ENCODE results near the gene VSIG2. TPM values are rescaled to one million over a fixed set of nuclear protein-coding genes. Genes with fewer than 3 reads are reported as not detected.
A peak's percentile ranks its signal among the peaks of the same experiment; 100 is the strongest.

Gene VSIG2
- total RNA-seq, 1 experiment from 2014 or later: not detected

GRCh38 chr11:124742555-124742954 lies 9.5 kb downstream of the VSIG2 start:
- ChIA-PET CTCF (interaction anchor here (0.5 to 0.6 kb wide), 3 partner anchors 21 to 565 kb away, joined by 3 to 4 read pairs (median 3); no protein-coding TSS in a partner anchor), POLR2A (no interaction called here)
- no peak for DNase-seq
- Mint-ChIP-seq H3K27me3 (ENCODE audit: insufficient read depth, unreplicated experiment) (peaks cover 20% of the 10 kb centered on the region), H3K4me1 (ENCODE audit: low read depth, unreplicated experiment) (peaks cover 6% of the 10 kb centered on the region), H3K4me3 (ENCODE audit: unreplicated experiment) (no peak overlapping the region), H3K36me3 (ENCODE audit: insufficient read depth, unreplicated experiment) (peaks cover 9% of the 10 kb centered on the region), H3K27ac (ENCODE audit: unreplicated experiment) (no peak overlapping the region), H3K9me3 (ENCODE audit: unreplicated experiment) (no peaks in the 10 kb centered on the region)
- H3K36me3 ChIP-seq (ENCODE audit: control insufficient read depth, insufficient read depth, low read length): no peaks in the 10 kb centered on the region
- peaks cover 12% of the 10 kb centered on the region for H3K4me1 ChIP-seq
- H3K27me3 ChIP-seq (replicated peaks; ENCODE audit: control insufficient read depth, insufficient read depth, low read length): peaks cover 8% of the 10 kb centered on the region
- no TSS peak for BruUV-seq (replicated peaks)
- intact Hi-C loops (cut with micrococcal nuclease; ENCODE audit: unreplicated experiment): no loop called here
- no peak overlapping the region for H3K4me3 ChIP-seq (ENCODE audit: low read depth, low read length)
- no peak for TF ChIP-seq CTCF (IDR thresholded peaks at IDR 0.05; ENCODE audit: insufficient read depth in 1 of 2, low read depth in 1 of 2, low read length in 1 of 2, severe bottlenecking in 1 of 2, unreplicated experiment in 1 of 2)
- no peaks in the 10 kb centered on the region for H3K9me3 ChIP-seq

GRCh38 chr11:124740277-124740882 lies 11.7 kb downstream of the VSIG2 start:
- peak in 1 of 2 experiments; percentile 61 for DNase-seq
- intact Hi-C loops (cut with micrococcal nuclease; ENCODE audit: unreplicated experiment): loop anchor here (1.0 kb wide), 1 partner anchor 71 kb away; no protein-coding TSS in a partner anchor
- Histone ChIP-seq H3K36me3 (ENCODE audit: control insufficient read depth, insufficient read depth, low read length) (no peaks in the 10 kb centered on the region), H3K27me3 (replicated peaks; ENCODE audit: control insufficient read depth, insufficient read depth, low read length) (peaks cover 8% of the 10 kb centered on the region), H3K4me1 (peaks cover 6% of the 10 kb centered on the region), H3K4me3 (ENCODE audit: low read depth, low read length) (peak overlapping the region; percentile 62), H3K9me3 (no peaks in the 10 kb centered on the region)
- TF ChIP-seq CTCF (IDR thresholded peaks at IDR 0.05; ENCODE audit: insufficient read depth in 1 of 2, low read depth in 1 of 2, low read length in 1 of 2, severe bottlenecking in 1 of 2, unreplicated experiment in 1 of 2): peak; percentile 49 to 61
- peaks cover 35% of the 10 kb centered on the region for H3K27me3 Mint-ChIP-seq (ENCODE audit: insufficient read depth, unreplicated experiment)
- ChIA-PET CTCF (interaction anchor here (0.7 to 2.1 kb wide), 10 partner anchors 14 to 136 kb away, joined by 3 to 12 read pairs (median 8); no protein-coding TSS in a partner anchor), POLR2A (interaction anchor here (0.6 kb wide), 1 partner anchor 67 kb away, joined by 4 read pairs; the partner anchor contains the start of genes SIAE and SPA17)
- H3K9me3 Mint-ChIP-seq (ENCODE audit: unreplicated experiment): no peaks in the 10 kb centered on the region
- H3K27ac Mint-ChIP-seq (ENCODE audit: unreplicated experiment): no peak overlapping the region
- BruUV-seq (replicated peaks): no TSS peak
- peaks cover 4% of the 10 kb centered on the region for H3K36me3 Mint-ChIP-seq (ENCODE audit: insufficient read depth, unreplicated experiment)
- H3K4me3 Mint-ChIP-seq (ENCODE audit: unreplicated experiment): peak overlapping the region; percentile 65
- H3K4me1 Mint-ChIP-seq (ENCODE audit: low read depth, unreplicated experiment): peaks cover 6% of the 10 kb centered on the region

GRCh38 chr11:124739479-124740276 lies 12.4 kb downstream of the VSIG2 start, which contains the start of gene NRGN:
NRGN (plus strand) TSS chr11:124739942; CDS start chr11:124740085, 143 bp downstream.
- H3K4me1 ChIP-seq: peaks cover 6% of the 10 kb centered on the region
- ChIA-PET CTCF (interaction anchor here (0.7 to 2.1 kb wide), 11 partner anchors 15 to 136 kb away, joined by 3 to 12 read pairs (median 7); partner anchors contain the start of gene TBRG1), POLR2A (interaction anchor here (0.6 kb wide), 1 partner anchor 66 kb away, joined by 4 read pairs; the partner anchor contains the start of genes SIAE and SPA17)
- Mint-ChIP-seq H3K4me3 (ENCODE audit: unreplicated experiment) (peak within 1 kb of the TSS; percentile 65), H3K27me3 (ENCODE audit: insufficient read depth, unreplicated experiment) (peaks cover 40% of the 10 kb centered on the region), H3K4me1 (ENCODE audit: low read depth, unreplicated experiment) (peaks cover 6% of the 10 kb centered on the region), H3K36me3 (ENCODE audit: insufficient read depth, unreplicated experiment) (no peaks in the 10 kb centered on the region), H3K9me3 (ENCODE audit: unreplicated experiment) (no peaks in the 10 kb centered on the region), H3K27ac (ENCODE audit: unreplicated experiment) (no peak within 1 kb of the TSS)
- H3K4me3 ChIP-seq (ENCODE audit: low read depth, low read length): peak within 1 kb of the TSS; percentile 62
- H3K9me3 ChIP-seq: no peaks in the 10 kb centered on the region
- peaks cover 8% of the 10 kb centered on the region for H3K27me3 ChIP-seq (replicated peaks; ENCODE audit: control insufficient read depth, insufficient read depth, low read length)
- no TSS peak for BruUV-seq (replicated peaks)
- intact Hi-C loops (cut with micrococcal nuclease; ENCODE audit: unreplicated experiment): loop anchor here (1.0 kb wide), 6 partner anchors 8 to 70 kb away; partner anchors contain the start of genes SIAE and SPA17
- no peaks in the 10 kb centered on the region for H3K36me3 ChIP-seq (ENCODE audit: control insufficient read depth, insufficient read depth, low read length)
- peak; percentile 96 to 98 for DNase-seq
- TF ChIP-seq CTCF (IDR thresholded peaks at IDR 0.05; ENCODE audit: insufficient read depth in 1 of 2, low read depth in 1 of 2, low read length in 1 of 2, severe bottlenecking in 1 of 2, unreplicated experiment in 1 of 2): no peak
